ENCODE data around the gene IL5.
"Not testable (repeated sequence)": the region's sequence is repeated elsewhere in the genome, so short reads cannot be mapped to it uniquely, and the experiment has no call there.

The IL5 gene
- 0 to 156 (median 0.67) reads per million in 9 experiments for total RNA-seq

DNA sequence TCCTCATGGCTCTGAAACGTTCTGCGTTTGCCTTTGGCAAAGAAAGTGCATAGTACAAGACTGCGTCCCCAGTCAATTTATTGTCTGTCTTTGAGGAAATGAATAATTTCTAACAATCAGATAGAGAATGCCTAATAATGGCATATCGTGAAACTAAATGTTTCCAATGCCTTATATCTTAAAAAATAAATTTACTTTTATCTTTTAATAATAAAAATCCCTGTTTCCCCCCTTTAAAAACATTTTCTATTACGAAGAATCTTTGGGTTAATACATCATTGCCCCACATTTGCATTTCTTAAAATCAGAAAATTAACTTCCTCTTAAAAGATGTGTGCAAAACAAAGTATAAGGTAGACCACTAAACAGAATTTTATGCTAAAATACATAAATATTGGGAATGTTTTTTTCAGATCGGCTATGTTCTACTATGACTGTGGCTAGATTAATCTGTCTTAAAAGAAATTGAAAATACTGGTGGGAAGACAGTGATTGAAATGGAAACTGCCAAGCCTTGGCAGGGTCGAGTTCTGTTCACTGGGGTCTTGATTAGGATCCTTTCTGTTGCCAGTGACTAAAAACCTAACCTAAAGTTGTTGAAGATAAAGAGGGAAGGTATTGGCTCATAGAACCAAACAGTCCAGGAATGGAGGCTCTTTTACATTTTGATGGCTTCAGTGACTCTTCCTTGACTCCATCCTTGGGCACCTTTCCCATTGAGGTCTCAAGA is at the start of gene IL5:
TSS of gene IL5 (minus strand) at position 51 of the 730 bp plus-strand sequence. CDS start at position 7, 44 bp downstream.
- Mint-ChIP-seq H3K27me3 (no peaks in the 10 kb centered on the region), H3K36me3 (ENCODE audit: insufficient read depth) (peaks cover 4% of the 10 kb centered on the region), H3K9me3 (no peaks in the 10 kb centered on the region), H3K4me3 (no peak within 1 kb of the TSS), H3K27ac (no peak within 1 kb of the TSS), H3K4me1 (ENCODE audit: low read depth in 2 of 2) (no peaks in the 10 kb centered on the region)
- DNase-seq (no peak), ATAC-seq (replicated peaks) (no peak)

DNA sequence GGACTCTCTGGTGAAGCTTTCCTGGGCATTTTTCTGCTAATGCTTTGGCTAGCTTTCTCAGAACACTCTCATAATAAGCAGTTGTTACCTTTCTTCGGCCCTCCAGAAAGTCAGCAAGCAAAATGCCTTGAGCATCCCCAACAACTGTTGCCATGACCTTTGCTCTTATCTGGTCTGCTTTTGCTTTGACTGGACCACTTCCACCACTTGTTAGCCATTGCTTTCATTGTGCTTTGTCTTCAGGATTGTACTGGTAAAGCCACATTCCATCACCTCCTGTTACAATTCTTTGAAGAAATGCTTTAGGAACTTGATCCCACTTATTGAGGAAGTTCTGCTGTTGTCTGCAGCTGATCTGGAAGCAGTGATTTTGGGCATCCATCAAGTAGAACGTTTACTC is 49.2 kb upstream of the IL5 start:
- no peaks in the 10 kb centered on the region for H3K9me3 Mint-ChIP-seq
- H3K27me3 Mint-ChIP-seq = no peaks in the 10 kb centered on the region
- H3K4me3 Mint-ChIP-seq = no peak overlapping the region
- H3K4me1 Mint-ChIP-seq (ENCODE audit: low read depth in 2 of 2) = no peaks in the 10 kb centered on the region
- peaks cover 54% of the 10 kb centered on the region for H3K36me3 Mint-ChIP-seq (ENCODE audit: insufficient read depth)
- DNase-seq = no peak
- no peak for ATAC-seq (replicated peaks)
- H3K27ac Mint-ChIP-seq = no peak overlapping the region

DNA sequence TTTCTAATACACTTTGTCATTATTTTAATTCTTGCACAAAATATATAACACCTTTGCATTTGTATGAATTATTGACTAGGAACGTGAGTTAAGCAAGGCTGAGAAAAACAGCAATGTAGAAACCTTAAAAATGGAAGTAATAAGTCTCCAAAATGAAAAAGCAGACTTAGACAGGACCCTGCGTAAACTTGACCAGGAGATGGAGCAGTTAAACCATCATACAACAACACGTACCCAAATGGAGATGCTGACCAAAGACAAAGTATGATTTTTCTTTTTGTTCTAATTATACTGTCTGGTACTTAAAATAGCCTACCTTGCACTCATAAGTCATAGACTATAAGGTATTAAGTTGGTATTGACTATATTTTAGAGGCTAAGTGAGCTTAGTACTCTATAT is 47.8 kb upstream of the IL5 start:
- no peak for DNase-seq
- H3K36me3 Mint-ChIP-seq (ENCODE audit: insufficient read depth) = peaks cover 61% of the 10 kb centered on the region

DNA sequence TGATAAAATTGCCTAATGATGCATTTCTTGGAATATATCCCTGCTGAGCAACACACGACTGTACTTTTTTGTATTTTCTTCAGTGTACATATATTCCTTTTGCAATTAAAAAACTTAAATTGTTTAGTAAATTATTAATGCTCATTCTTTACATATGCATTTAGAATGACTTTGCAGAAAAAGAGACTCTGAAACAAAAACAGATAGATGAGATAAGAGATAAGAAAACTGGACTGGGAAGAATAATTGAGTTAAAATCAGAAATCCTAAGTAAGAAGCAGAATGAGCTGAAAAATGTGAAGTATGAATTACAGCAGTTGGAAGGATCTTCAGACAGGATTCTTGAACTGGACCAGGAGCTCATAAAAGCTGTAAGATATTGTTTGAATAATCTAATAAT is 46.1 kb upstream of the IL5 start:
- no peak for DNase-seq
- H3K9me3 Mint-ChIP-seq = no peaks in the 10 kb centered on the region
- no peak for ATAC-seq (replicated peaks)
- H3K27me3 Mint-ChIP-seq = no peaks in the 10 kb centered on the region
- no peak overlapping the region for H3K4me3 Mint-ChIP-seq
- H3K36me3 Mint-ChIP-seq (ENCODE audit: insufficient read depth) = peaks cover 56% of the 10 kb centered on the region
- no peaks in the 10 kb centered on the region for H3K4me1 Mint-ChIP-seq (ENCODE audit: low read depth in 2 of 2)
- no peak overlapping the region for H3K27ac Mint-ChIP-seq

More for the DNA sequence above, 47.8 kb upstream of the IL5 start:
- H3K4me1 Mint-ChIP-seq (ENCODE audit: low read depth in 2 of 2) = no peaks in the 10 kb centered on the region
- no peak overlapping the region for H3K4me3 Mint-ChIP-seq
- H3K27me3 Mint-ChIP-seq = no peaks in the 10 kb centered on the region
- ATAC-seq (replicated peaks) = no peak
- H3K9me3 Mint-ChIP-seq = no peaks in the 10 kb centered on the region
- H3K27ac Mint-ChIP-seq = no peak overlapping the region

DNA sequence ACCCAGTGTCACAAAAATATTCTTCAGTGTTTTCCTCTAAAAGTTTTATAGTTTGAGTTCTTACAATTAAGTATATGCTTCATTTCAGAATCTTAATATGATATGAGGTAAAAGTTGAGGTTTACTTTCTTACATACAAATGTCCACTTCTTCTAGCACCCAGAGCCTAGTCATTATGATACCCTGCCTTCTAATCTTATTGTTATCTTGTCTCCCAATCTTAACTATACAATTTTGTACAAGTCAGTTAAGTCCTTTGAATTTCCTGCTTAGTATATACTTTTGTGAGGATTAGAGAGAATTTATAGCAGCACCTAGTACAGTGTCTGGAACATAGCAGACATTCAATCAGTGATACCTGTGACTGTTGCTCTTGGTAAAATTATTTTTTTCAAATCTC is 42.7 kb upstream of the IL5 start:
- ATAC-seq (replicated peaks) = no peak
- H3K27ac Mint-ChIP-seq = no peak overlapping the region

DNA sequence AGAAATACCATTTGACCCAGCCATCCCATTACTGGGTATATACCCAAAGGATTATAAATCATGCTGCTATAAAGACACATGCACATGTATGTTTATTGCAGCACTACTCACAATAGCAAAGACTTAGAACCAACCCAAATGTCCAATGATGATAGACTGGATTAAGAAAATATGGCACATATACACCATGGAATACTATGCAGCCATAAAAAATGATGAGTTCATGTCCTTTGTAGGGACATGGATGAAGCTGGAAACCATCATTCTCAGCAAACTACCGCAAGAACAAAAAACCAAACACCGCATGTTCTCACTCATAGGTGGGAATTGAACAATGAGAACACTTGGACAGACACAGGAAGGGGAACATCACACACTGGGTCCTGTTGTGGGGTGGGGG is 41.2 kb upstream of the IL5 start:
- peaks cover 55% of the 10 kb centered on the region for H3K36me3 Mint-ChIP-seq (ENCODE audit: insufficient read depth)
- H3K9me3 Mint-ChIP-seq; ATAC-seq (replicated peaks); H3K4me1 Mint-ChIP-seq (ENCODE audit: low read depth in 2 of 2); H3K27me3 Mint-ChIP-seq; H3K4me3 Mint-ChIP-seq; H3K27ac Mint-ChIP-seq; DNase-seq: not testable (repeated sequence)

More for the DNA sequence above, 42.7 kb upstream of the IL5 start:
- peaks cover 63% of the 10 kb centered on the region for H3K36me3 Mint-ChIP-seq (ENCODE audit: insufficient read depth)
- peaks cover 0 to 6% of the 10 kb centered on the region in 2 donors for H3K4me1 Mint-ChIP-seq (ENCODE audit: low read depth in 2 of 2)
- no peak overlapping the region for H3K4me3 Mint-ChIP-seq
- no peaks in the 10 kb centered on the region for H3K9me3 Mint-ChIP-seq
- no peaks in the 10 kb centered on the region for H3K27me3 Mint-ChIP-seq
- DNase-seq = no peak

DNA sequence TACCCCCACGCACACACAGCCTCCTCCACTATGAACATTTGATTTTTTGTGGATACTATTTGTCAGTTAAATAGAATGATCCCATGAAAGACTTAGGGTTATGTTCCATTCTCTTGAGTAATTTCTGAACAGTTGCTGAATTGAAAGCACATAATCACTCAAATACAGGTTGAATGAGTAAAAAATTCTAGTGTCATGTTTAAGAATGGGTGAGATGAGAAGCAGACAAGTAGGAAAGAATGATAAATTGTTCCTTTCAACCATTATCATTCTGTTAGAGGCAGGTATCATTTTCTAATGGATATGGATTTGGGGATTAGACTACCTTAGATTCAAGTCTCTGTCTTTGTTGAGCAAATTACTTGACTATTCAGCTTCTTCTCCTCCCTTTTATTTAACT is 32.8 kb upstream of the IL5 start:
- DNase-seq (no peak), ATAC-seq (replicated peaks) (no peak)
- Mint-ChIP-seq H3K4me1 (ENCODE audit: low read depth in 2 of 2) (peaks cover 2 to 5% of the 10 kb centered on the region in 2 donors), H3K36me3 (ENCODE audit: insufficient read depth) (peaks cover 32% of the 10 kb centered on the region), H3K27me3 (no peaks in the 10 kb centered on the region), H3K9me3 (no peaks in the 10 kb centered on the region), H3K27ac (peak overlapping the region in 1 of 2 donors; percentile 81), H3K4me3 (no peak overlapping the region)

DNA sequence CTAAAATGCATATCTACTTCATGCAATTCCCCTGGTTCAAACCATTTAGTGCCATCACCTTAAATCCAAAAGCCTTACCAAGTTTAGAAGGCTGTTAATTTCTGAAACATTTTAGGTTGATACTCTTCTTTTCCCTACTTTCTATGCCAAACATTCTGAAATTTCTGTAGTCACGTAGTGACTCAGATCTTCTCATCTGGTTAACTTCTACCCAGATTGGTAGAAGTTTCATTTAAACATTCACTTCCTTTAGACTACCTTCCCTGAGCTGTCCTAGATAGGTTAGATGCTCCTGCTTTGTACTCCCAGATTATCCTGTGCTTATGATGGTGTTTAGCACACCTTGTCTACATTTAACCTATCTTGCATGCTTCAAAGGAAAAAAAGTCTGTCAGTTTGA is 23.3 kb upstream of the IL5 start:
- Mint-ChIP-seq H3K27me3 (no peaks in the 10 kb centered on the region), H3K9me3 (no peaks in the 10 kb centered on the region), H3K4me1 (ENCODE audit: low read depth in 2 of 2) (peaks cover 17 to 32% of the 10 kb centered on the region in 2 donors), H3K27ac (no peak overlapping the region), H3K4me3 (no peak overlapping the region), H3K36me3 (ENCODE audit: insufficient read depth) (peaks cover 3% of the 10 kb centered on the region)
- no peak for DNase-seq
- ATAC-seq (replicated peaks) = no peak

DNA sequence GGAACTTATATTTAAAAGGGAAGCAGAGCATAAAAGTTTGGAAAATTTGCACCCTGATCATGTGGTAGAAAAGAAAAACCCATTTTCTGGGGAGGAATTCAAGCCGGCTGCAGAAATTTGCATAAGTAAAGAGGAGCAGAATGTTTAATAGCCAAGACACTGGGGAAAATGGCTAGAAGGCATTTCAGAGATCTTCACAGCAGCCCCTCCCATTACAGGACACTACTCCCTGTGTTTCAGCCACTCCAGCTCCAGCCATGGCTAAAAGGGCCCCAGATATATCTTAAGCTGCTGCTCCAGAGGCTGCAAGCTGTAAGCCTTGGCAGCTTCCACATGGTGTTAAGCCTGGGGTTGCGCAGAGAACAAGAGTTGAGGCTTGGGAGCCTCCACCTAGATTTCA is 21.2 kb upstream of the IL5 start:
- ATAC-seq (replicated peaks); H3K27me3 Mint-ChIP-seq; H3K36me3 Mint-ChIP-seq (ENCODE audit: insufficient read depth); H3K27ac Mint-ChIP-seq; DNase-seq; H3K9me3 Mint-ChIP-seq; H3K4me3 Mint-ChIP-seq: not testable (repeated sequence)
- peaks cover 7 to 26% of the 10 kb centered on the region in 2 donors for H3K4me1 Mint-ChIP-seq (ENCODE audit: low read depth in 2 of 2)

DNA sequence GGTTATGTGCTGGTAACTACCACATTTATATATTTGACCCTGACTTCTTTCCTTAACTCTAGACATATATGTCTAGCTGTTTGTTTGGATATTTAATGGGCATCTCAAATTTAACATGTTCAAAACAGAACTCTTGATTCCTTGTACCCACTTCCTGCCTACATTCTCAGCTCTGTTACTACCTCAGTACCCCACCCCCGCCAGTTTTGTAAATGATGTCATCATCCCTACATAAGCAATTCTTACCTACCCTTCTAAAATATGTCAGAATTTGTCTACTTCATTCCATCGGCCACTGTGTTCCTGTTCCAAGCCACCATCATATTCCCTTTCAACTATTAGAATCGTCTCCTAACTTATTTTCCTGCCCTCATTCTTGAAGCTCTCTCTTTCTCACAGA is 18.3 kb upstream of the IL5 start:
- H3K27me3 Mint-ChIP-seq = no peaks in the 10 kb centered on the region
- ATAC-seq (replicated peaks) (no peak), DNase-seq (no peak)
- no peaks in the 10 kb centered on the region for H3K9me3 Mint-ChIP-seq
- H3K4me1 Mint-ChIP-seq (ENCODE audit: low read depth in 2 of 2) = peaks cover 15 to 29% of the 10 kb centered on the region in 2 donors
- H3K27ac Mint-ChIP-seq = no peak overlapping the region
- H3K36me3 Mint-ChIP-seq (ENCODE audit: insufficient read depth) = peaks cover 12% of the 10 kb centered on the region
- H3K4me3 Mint-ChIP-seq = no peak overlapping the region

DNA sequence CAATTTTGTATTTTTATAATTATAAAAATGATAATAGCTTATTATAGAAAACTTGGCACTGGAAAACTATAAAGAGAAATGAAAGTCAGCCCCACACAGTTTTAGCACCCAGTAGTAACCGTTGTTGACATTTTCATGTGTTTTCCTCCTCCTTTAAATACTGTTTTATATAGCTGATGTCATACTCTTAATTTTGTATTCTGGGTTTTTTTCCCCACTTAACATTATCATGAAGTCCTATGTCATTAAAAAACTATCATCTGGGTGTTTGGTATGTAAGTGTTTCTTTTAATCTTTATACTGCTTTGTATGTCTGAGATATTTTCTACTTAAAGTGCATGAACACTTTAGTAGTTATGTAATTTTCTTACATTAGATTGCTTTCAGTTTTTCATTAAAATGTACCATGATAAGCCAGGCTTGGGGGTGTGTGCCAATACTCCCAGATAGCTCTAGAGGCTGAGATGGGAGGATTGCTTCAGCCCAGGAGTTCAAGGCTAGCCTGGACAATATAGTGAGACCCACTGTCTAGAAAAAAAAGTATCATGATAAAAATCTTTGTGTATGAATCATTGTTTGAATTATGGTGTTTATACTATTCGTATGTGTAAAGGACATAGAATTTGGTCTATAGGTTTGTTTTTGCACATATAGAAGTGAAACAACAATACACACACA is 16.2 kb upstream of the IL5 start:
- H3K4me3 Mint-ChIP-seq = no peak overlapping the region
- ATAC-seq (replicated peaks) (no peak), DNase-seq (no peak)
- no peak overlapping the region for H3K27ac Mint-ChIP-seq
- H3K4me1 Mint-ChIP-seq (ENCODE audit: low read depth in 2 of 2) = peaks cover 18 to 27% of the 10 kb centered on the region in 2 donors
- H3K27me3 Mint-ChIP-seq = no peaks in the 10 kb centered on the region
- peaks cover 17% of the 10 kb centered on the region for H3K36me3 Mint-ChIP-seq (ENCODE audit: insufficient read depth)
- no peaks in the 10 kb centered on the region for H3K9me3 Mint-ChIP-seq

DNA sequence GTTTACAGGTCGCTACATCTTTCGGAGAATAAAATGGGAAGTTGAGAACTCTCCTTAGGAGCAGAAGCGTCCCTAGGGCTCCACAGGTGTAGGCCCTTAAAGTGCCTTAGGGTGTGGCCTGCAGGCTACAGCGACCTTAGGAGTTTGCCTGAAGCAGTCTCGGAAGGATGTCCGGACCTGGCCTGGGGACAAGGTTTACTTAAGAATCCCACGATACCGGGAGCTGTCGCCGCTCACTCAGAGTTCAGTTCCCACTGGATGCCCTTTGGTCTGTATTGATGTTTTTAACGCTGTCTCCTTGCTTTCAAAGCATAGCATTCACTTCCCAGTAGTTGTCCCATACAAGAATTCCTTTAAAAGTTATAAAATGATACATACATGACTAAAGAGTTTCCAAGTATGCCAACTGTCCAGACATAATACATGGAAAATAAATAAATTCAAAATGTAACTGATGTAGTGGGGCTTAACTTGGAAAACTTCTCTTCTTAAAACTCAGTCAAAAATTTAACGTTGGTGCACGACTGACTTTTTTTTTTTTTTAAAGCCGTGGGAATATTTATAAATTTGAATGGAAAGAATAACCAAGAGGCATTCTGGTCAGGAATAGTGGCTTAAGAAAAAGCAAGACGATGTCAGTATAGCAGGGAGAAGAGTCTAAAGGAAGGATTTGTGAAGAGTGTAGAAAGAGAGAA is 14.3 kb upstream of the IL5 start:
- DNase-seq (peak in 1 of 3 experiments; percentile 26), ATAC-seq (replicated peaks) (peak; percentile 4)
- Mint-ChIP-seq H3K27ac (peak overlapping the region; percentile 97 to 98), H3K36me3 (ENCODE audit: insufficient read depth) (peaks cover 17% of the 10 kb centered on the region), H3K9me3 (no peaks in the 10 kb centered on the region), H3K4me3 (peak overlapping the region; percentile 94 to 95), H3K4me1 (ENCODE audit: low read depth in 2 of 2) (peaks cover 18 to 27% of the 10 kb centered on the region in 2 donors), H3K27me3 (no peaks in the 10 kb centered on the region)

DNA sequence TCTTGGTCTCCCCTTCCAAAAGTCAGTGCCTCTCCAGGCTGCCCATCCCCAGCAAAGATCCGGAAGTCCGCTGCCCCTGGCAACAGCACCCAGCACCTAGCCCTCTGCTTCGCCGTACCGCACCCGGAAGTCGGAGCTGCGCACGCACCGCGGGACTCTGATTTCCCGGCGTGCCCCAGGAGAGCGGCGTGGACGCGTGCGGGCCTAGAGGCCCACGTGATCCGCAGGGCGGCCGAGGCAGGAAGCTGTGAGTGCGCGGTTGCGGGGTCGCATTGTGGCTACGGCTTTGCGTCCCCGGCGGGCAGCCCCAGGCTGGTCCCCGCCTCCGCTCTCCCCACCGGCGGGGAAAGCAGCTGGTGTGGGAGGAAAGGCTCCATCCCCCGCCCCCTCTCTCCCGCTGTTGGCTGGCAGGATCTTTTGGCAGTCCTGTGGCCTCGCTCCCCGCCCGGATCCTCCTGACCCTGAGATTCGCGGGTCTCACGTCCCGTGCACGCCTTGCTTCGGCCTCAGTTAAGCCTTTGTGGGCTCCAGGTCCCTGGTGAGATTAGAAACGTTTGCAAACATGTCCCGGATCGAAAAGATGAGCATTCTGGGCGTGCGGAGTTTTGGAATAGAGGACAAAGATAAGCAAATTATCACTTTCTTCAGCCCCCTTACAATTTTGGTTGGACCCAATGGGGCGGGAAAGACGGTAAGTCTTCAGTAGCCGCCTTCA is 13.6 kb upstream of the IL5 start, which contains the start of gene RAD50:
TSS of gene RAD50 (plus strand) at position 215 of the 715 bp plus-strand sequence. CDS start at position 563, 348 bp downstream.
- Mint-ChIP-seq H3K4me3 (peak within 1 kb of the TSS; percentile 94 to 95), H3K27me3 (no peaks in the 10 kb centered on the region), H3K4me1 (ENCODE audit: low read depth in 2 of 2) (peaks cover 18 to 27% of the 10 kb centered on the region in 2 donors), H3K9me3 (no peaks in the 10 kb centered on the region), H3K27ac (peak within 1 kb of the TSS; percentile 97 to 98), H3K36me3 (ENCODE audit: insufficient read depth) (peaks cover 17% of the 10 kb centered on the region)
- ATAC-seq (replicated peaks) (peak; percentile 92), DNase-seq (peak; percentile 91 to 92 (median 91))
